ENCODE results near the gene LONRF3. TPM values are rescaled to one million over a fixed set of nuclear protein-coding genes. Genes with fewer than 3 reads are reported as not detected.

LONRF3 gene
- total and polyA plus RNA-seq, 3 experiments from 2014 or later, result 1.3 to 2.5 (median 1.8) TPM

DNA sequence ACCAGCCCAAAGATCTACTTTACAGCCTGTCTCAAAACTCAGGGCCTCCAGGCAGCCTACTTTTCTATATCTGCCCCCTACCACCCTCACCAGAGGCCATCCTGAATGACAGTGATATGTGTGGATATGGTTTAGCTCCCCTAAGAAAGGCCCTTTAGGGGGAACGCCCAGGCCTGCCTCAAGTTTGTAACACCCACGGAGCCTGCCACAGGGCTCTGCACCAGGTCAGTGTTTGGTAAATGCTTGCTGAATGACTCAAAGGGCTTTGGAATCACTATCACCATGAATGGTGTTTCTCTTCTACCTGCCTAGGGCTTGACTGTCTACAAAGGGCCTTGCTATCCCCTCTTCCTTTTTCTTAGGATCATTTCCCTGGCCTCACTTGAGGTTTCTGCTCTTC lies 11.3 kb upstream of the LONRF3 start:
- H3K36me3 Mint-ChIP-seq, result no peaks in the 10 kb centered on the region
- H3K4me3 Mint-ChIP-seq, result no peak overlapping the region
- H3K27me3 Mint-ChIP-seq, result no peaks in the 10 kb centered on the region
- no peaks in the 10 kb centered on the region for H3K9me3 ChIP-seq (ENCODE audit: low read length)
- no peaks in the 10 kb centered on the region for H3K27me3 ChIP-seq (ENCODE audit: insufficient read depth, low read length, poor library complexity, severe bottlenecking)
- H3K27ac ChIP-seq (ENCODE audit: low read depth, low read length), result no peak overlapping the region
- POLR2A ChIA-PET, result no interaction called here
- no peak for DNase-seq
- CTCF ChIA-PET, result no interaction called here
- no peaks in the 10 kb centered on the region for H3K4me1 Mint-ChIP-seq
- H3K27ac Mint-ChIP-seq, result no peak overlapping the region
- no peaks in the 10 kb centered on the region for H3K4me1 ChIP-seq (ENCODE audit: insufficient read depth, low read length)
- H3K9me3 Mint-ChIP-seq, result no peaks in the 10 kb centered on the region
- H3K36me3 ChIP-seq (ENCODE audit: insufficient read depth, low read length), result no peaks in the 10 kb centered on the region
- H3K4me3 ChIP-seq (ENCODE audit: low read length), result no peak overlapping the region

DNA sequence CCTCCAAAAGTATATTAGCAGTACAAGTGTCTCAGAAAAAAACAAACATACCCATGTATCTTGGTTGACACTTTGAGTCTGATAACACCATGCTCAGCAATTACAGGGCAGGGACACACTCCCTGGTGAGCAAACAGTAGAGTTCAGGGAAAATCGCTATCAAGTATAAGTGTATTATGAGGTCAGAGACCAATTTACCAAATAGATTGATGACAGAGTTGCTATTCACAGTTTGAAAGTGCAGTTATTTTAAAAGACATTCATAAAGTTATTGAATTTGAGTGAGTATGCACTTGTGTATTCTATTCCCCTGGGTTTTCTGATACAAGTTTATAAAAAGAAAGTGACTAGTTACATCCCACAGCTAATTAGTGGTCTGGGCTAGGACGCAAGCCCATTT lies 10.2 kb upstream of the LONRF3 start:
- no peak overlapping the region for H3K27ac ChIP-seq (ENCODE audit: low read depth, low read length)
- H3K9me3 ChIP-seq (ENCODE audit: low read length), result no peaks in the 10 kb centered on the region
- H3K36me3 Mint-ChIP-seq, result no peaks in the 10 kb centered on the region
- no peak overlapping the region for H3K4me3 Mint-ChIP-seq
- POLR2A ChIA-PET, result no interaction called here
- H3K4me1 ChIP-seq (ENCODE audit: insufficient read depth, low read length), result no peaks in the 10 kb centered on the region
- no peaks in the 10 kb centered on the region for H3K36me3 ChIP-seq (ENCODE audit: insufficient read depth, low read length)
- CTCF ChIA-PET, result no interaction called here
- no peaks in the 10 kb centered on the region for H3K9me3 Mint-ChIP-seq
- no peaks in the 10 kb centered on the region for H3K4me1 Mint-ChIP-seq
- DNase-seq, result no peak
- H3K27me3 Mint-ChIP-seq, result no peaks in the 10 kb centered on the region
- H3K4me3 ChIP-seq (ENCODE audit: low read length), result no peak overlapping the region
- no peak overlapping the region for H3K27ac Mint-ChIP-seq
- H3K27me3 ChIP-seq (ENCODE audit: insufficient read depth, low read length, poor library complexity, severe bottlenecking), result no peaks in the 10 kb centered on the region

DNA sequence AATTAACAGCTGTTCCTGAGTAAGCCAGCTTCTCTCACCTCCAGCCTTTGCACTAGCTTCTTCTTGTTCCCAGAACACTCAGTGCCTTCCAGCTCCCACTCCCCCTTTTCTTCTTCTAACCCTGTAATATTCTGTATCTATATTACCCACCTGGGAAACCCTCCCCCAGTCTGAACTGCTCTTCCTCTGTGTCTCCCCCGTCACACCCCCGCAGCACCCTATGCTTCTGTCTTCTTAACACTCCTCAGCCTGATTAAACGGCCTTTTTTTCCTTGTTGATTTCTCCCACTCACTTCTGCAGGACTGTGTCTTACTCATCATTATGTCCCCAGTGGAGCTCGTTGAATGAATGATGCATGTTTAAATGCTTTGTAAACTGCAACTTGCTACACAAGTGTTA lies 9.0 kb upstream of the LONRF3 start:
- ChIA-PET CTCF (no interaction called here), POLR2A (no interaction called here)
- no peaks in the 10 kb centered on the region for H3K36me3 Mint-ChIP-seq

DNA sequence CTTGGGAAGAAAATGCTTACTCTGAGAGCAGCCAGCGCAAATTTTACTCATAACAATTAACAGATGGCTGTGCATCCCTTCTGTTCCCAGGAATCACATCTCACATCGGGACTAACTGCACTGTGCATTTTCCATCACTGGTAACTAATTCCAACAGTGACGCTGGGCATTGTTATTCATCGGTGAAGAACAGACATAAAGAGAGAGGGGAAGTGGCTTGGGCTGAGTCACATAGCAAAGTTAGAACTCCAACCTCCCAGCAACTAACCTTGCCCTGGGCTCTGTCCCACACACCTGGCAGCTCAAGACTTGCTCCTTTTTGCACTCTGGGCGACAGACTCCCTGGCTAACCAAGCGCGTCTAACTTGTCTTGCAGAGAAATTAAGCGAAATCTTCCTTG lies 6.4 kb upstream of the LONRF3 start:
- DNase-seq, result no peak
- no peaks in the 10 kb centered on the region for H3K9me3 ChIP-seq (ENCODE audit: low read length)
- Mint-ChIP-seq H3K9me3 (peaks cover 0 to 2% (median 0%) of the 10 kb centered on the region in 5 donors), H3K27ac (no peak overlapping the region), H3K36me3 (no peaks in the 10 kb centered on the region), H3K27me3 (peaks cover 14% of the 10 kb centered on the region in 2 donors), H3K4me1 (no peaks in the 10 kb centered on the region), H3K4me3 (no peak overlapping the region)
- CTCF ChIA-PET, result no interaction called here
- POLR2A ChIA-PET, result no interaction called here
- H3K36me3 ChIP-seq (ENCODE audit: insufficient read depth, low read length), result no peaks in the 10 kb centered on the region
- H3K4me1 ChIP-seq (ENCODE audit: insufficient read depth, low read length), result no peaks in the 10 kb centered on the region
- no peak overlapping the region for H3K4me3 ChIP-seq (ENCODE audit: low read length)
- H3K27me3 ChIP-seq (ENCODE audit: insufficient read depth, low read length, poor library complexity, severe bottlenecking), result no peaks in the 10 kb centered on the region
- no peak overlapping the region for H3K27ac ChIP-seq (ENCODE audit: low read depth, low read length)

More for the DNA sequence above, 9.0 kb upstream of the LONRF3 start:
- DNase-seq, result no peak
- H3K4me3 ChIP-seq (ENCODE audit: low read length), result no peak overlapping the region
- Mint-ChIP-seq H3K9me3 (no peaks in the 10 kb centered on the region), H3K4me1 (no peaks in the 10 kb centered on the region), H3K27me3 (peaks cover 0 to 4% of the 10 kb centered on the region in 2 donors), H3K4me3 (no peak overlapping the region), H3K27ac (no peak overlapping the region)
- H3K9me3 ChIP-seq (ENCODE audit: low read length), result no peaks in the 10 kb centered on the region
- H3K27me3 ChIP-seq (ENCODE audit: insufficient read depth, low read length, poor library complexity, severe bottlenecking), result no peaks in the 10 kb centered on the region
- no peaks in the 10 kb centered on the region for H3K4me1 ChIP-seq (ENCODE audit: insufficient read depth, low read length)
- H3K27ac ChIP-seq (ENCODE audit: low read depth, low read length), result no peak overlapping the region
- no peaks in the 10 kb centered on the region for H3K36me3 ChIP-seq (ENCODE audit: insufficient read depth, low read length)

DNA sequence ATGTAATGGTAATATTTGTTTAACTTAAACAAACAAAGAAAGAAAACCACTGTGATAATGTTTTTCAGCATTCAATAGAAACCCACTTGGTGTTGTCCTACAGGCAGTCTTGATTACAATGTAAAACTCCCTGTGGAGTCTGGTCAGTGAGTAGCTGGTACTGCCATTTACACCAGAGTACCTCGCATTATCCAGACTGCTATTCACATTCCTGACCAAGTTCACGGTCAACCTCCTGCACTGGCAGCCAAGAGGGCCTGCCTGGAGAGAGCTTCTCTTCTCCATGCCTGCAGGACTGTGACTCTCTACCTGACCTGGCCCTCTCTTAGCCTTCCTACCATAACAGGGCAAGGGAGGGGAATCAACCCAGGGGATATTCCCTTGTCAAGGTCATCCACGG lies 2.9 kb upstream of the LONRF3 start:
- no peak overlapping the region for H3K27ac ChIP-seq (ENCODE audit: low read depth, low read length)
- Mint-ChIP-seq H3K27ac (no peak overlapping the region), H3K9me3 (peaks cover 0 to 6% (median 0%) of the 10 kb centered on the region in 5 donors), H3K36me3 (no peaks in the 10 kb centered on the region), H3K4me1 (peaks cover 9 to 18% (median 10%) of the 10 kb centered on the region in 3 donors), H3K4me3 (no peak overlapping the region), H3K27me3 (peaks cover 18 to 28% of the 10 kb centered on the region in 2 donors)
- no peak for DNase-seq
- H3K4me3 ChIP-seq (ENCODE audit: low read length), result no peak overlapping the region
- POLR2A ChIA-PET, result no interaction called here
- no peaks in the 10 kb centered on the region for H3K9me3 ChIP-seq (ENCODE audit: low read length)
- H3K4me1 ChIP-seq (ENCODE audit: insufficient read depth, low read length), result no peaks in the 10 kb centered on the region
- no peaks in the 10 kb centered on the region for H3K27me3 ChIP-seq (ENCODE audit: insufficient read depth, low read length, poor library complexity, severe bottlenecking)
- CTCF ChIA-PET, result no interaction called here
- no peaks in the 10 kb centered on the region for H3K36me3 ChIP-seq (ENCODE audit: insufficient read depth, low read length)

DNA sequence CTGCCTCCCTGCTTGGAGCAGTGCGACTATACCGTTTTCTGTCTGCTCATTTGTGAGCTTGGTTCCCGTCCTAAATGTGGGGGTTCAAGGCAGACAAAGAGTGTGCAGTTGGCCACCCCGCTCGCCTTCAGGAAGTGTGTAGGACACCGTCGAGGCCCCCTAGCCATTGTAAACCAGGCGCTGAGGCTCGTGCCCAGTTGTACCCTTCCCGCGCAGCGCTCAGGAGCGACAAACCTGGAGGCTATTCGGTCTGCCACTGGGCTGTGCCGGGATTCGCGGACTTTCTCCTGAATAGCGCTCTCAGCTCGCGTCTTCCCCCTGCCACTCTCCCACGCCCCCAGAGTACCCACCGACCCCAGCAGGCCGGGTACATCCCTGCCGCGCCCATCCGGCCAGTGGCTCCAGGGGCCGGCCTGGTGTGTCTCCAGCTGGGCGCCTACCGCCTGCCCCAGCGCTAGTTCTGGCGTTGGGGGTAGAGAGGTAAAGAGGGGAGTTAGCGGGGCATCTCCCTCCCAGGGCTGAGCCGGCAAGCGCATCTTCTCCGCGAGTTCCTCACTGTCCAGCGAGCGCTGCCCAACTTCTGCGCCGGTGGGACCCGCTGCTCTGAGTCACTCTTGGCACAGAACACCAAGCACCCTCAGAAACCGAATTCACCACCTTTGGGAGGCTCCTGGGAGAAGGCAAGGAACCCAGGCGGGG lies 880 bp upstream of the LONRF3 start:
- H3K27me3 Mint-ChIP-seq, result peaks cover 24 to 28% of the 10 kb centered on the region in 2 donors
- H3K27me3 ChIP-seq (ENCODE audit: insufficient read depth, low read length, poor library complexity, severe bottlenecking), result no peaks in the 10 kb centered on the region
- H3K36me3 ChIP-seq (ENCODE audit: insufficient read depth, low read length), result no peaks in the 10 kb centered on the region
- no peak for DNase-seq
- peak overlapping the region in 6 of 7 donors; percentile 45 to 93 (median 82) for H3K4me3 Mint-ChIP-seq
- POLR2A ChIA-PET, result no interaction called here
- no peak overlapping the region for H3K27ac ChIP-seq (ENCODE audit: low read depth, low read length)
- peaks cover 14 to 24% (median 15%) of the 10 kb centered on the region in 3 donors for H3K4me1 Mint-ChIP-seq
- peaks cover 0 to 6% (median 0%) of the 10 kb centered on the region in 5 donors for H3K9me3 Mint-ChIP-seq
- peak overlapping the region; percentile 50 for H3K4me3 ChIP-seq (ENCODE audit: low read length)
- peaks cover 7% of the 10 kb centered on the region for H3K4me1 ChIP-seq (ENCODE audit: insufficient read depth, low read length)
- H3K27ac Mint-ChIP-seq, result peak overlapping the region in 3 of 8 donors; percentile 26 to 95 (median 88)
- no peaks in the 10 kb centered on the region for H3K36me3 Mint-ChIP-seq
- H3K9me3 ChIP-seq (ENCODE audit: low read length), result no peaks in the 10 kb centered on the region
- CTCF ChIA-PET, result interaction anchor here (0.9 kb wide), 1 partner anchor 126 kb away, joined by 3 read pairs; no protein-coding TSS in a partner anchor

DNA sequence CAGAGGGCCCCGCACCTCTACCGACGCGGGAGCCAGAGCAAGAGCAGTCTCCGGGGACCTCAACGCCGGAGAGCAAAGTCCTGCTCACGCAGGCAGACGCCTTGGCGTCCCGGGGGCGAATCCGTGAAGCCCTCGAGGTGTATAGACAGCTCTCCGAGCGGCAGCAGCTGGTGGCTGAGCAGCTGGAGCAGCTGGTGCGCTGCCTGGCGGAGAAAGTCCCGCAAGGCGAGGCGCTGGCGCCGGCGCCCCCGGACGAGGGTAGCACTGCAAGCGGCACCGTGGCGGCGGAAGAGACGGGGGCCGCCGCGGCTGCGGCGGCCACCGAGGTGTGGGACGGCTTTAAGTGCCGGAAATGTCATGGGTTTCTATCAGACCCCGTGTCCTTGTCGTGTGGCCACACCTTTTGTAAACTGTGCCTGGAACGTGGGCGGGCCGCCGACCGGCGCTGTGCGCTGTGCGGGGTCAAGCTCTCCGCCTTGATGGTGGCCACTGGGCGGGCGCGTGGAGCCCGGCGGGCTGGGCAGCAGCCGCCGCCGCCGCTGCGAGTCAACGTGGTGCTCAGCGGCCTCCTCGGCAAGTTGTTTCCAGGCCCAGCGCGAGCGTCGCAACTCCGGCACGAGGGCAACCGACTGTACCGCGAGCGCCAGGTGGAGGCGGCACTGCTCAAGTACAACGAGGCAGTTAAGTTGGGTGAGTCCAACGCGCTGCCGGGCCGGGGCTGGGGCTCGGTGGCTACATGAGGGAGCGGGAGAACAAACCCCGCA lies 672 bp downstream of the LONRF3 start:
- H3K27me3 ChIP-seq (ENCODE audit: insufficient read depth, low read length, poor library complexity, severe bottlenecking), result no peaks in the 10 kb centered on the region
- peaks cover 7% of the 10 kb centered on the region for H3K4me1 ChIP-seq (ENCODE audit: insufficient read depth, low read length)
- Mint-ChIP-seq H3K4me3 (peak overlapping the region; percentile 82 to 94 (median 86)), H3K27ac (peak overlapping the region; percentile 80 to 98 (median 93)), H3K27me3 (peaks cover 24 to 27% of the 10 kb centered on the region in 2 donors), H3K9me3 (peaks cover 0 to 6% (median 0%) of the 10 kb centered on the region in 5 donors), H3K4me1 (peaks cover 14 to 24% (median 15%) of the 10 kb centered on the region in 3 donors), H3K36me3 (no peaks in the 10 kb centered on the region)
- H3K36me3 ChIP-seq (ENCODE audit: insufficient read depth, low read length), result no peaks in the 10 kb centered on the region
- ChIA-PET POLR2A (no interaction called here), CTCF (interaction anchor here (0.8 to 1.2 kb wide), 2 partner anchors 30 to 112 kb away, joined by 3 read pairs; no protein-coding TSS in a partner anchor)
- peak; percentile 27 to 62 (median 58) for DNase-seq
- H3K4me3 ChIP-seq (ENCODE audit: low read length), result peak overlapping the region; percentile 50
- H3K27ac ChIP-seq (ENCODE audit: low read depth, low read length), result peak overlapping the region; percentile 64
- no peaks in the 10 kb centered on the region for H3K9me3 ChIP-seq (ENCODE audit: low read length)

Measured in CD8-positive, alpha-beta memory T cell (primary cell).